HG03432 (cell line): Measurements from ENCODE around the gene JKAMP.

Experiments used
- ATAC-seq: cut with Tn5 transposase; IDR thresholded peaks from one replicate; pipeline ENCODE4 v1.9.1; 2021; ENCODE audit warnings: mild to moderate bottlenecking, moderate library complexity; ENCODE audit not compliant: unreplicated experiment

JKAMP gene

GRCh38 chr14:59480166-59480565, 4.2 kb upstream of the JKAMP start:
- no peak for ATAC-seq

GRCh38 chr14:59481407-59481806, 2.9 kb upstream of the JKAMP start:
- no peak for ATAC-seq

- no peak for ATAC-seq
These were observed 2.3 kb upstream of the JKAMP start for GRCh38 chr14:59481871-59482540.

- ATAC-seq, result no peak
These were observed 1.6 kb upstream of the JKAMP start for GRCh38 chr14:59482541-59483331.

- ATAC-seq, result no peak
These were observed 954 bp upstream of the JKAMP start for GRCh38 chr14:59483363-59483762.

GRCh38 chr14:59484639-59485175, 390 bp downstream of the JKAMP start:
- peak; percentile 58 for ATAC-seq

GRCh38 chr14:59490756-59491155, 6.4 kb downstream of the JKAMP start:
- ATAC-seq, result no peak

- no peak for ATAC-seq
These were observed 8.1 kb downstream of the JKAMP start for GRCh38 chr14:59492384-59492783.

- no peak for ATAC-seq
These were observed 16.4 kb downstream of the JKAMP start for GRCh38 chr14:59500732-59501131.

- ATAC-seq, result no peak
These were observed 18.9 kb downstream of the JKAMP start for GRCh38 chr14:59503256-59503655.

- ATAC-seq, result peak; percentile 84
These were observed 22.9 kb downstream of the JKAMP start for GRCh38 chr14:59507063-59507751.

- ATAC-seq, result no peak
These were observed 23.4 kb downstream of the JKAMP start for GRCh38 chr14:59507752-59508103.

- ATAC-seq, result no peak
These were observed 24.8 kb downstream of the JKAMP start for GRCh38 chr14:59509101-59509500.

GRCh38 chr14:59510001-59510400, 25.7 kb downstream of the JKAMP start:
- ATAC-seq, result no peak

GRCh38 chr14:59510966-59511365, 26.6 kb downstream of the JKAMP start:
- no peak for ATAC-seq

GRCh38 chr14:59511916-59512575, 27.7 kb downstream of the JKAMP start:
- peak; percentile 52 for ATAC-seq

- no peak for ATAC-seq
These were observed 35.9 kb downstream of the JKAMP start for GRCh38 chr14:59520224-59520623.

- peak; percentile 48 for ATAC-seq
These were observed 44.9 kb downstream of the JKAMP start for GRCh38 chr14:59529189-59529588.

- no peak for ATAC-seq
These were observed 46.0 kb downstream of the JKAMP start for GRCh38 chr14:59530349-59530748.

GRCh38 chr14:59532419-59532818, 48.1 kb downstream of the JKAMP start:
- ATAC-seq, result no peak

- ATAC-seq, result no peak
These were observed 50.2 kb downstream of the JKAMP start for GRCh38 chr14:59534361-59534987.
